ENCODE data around the gene NODAL.

NODAL gene

GRCh38 chr10:70475661-70476060, 34.2 kb upstream of the NODAL start:
- no peak for TF ChIP-seq CTCF (IDR thresholded peaks at IDR 0.05; ENCODE audit: extremely low read depth, missing control alignments)
- DNase-seq (ENCODE audit: low spot score) = no peak

GRCh38 chr10:70474780-70475179, 33.3 kb upstream of the NODAL start:
- DNase-seq (ENCODE audit: low spot score) = no peak
- no peak for TF ChIP-seq CTCF (IDR thresholded peaks at IDR 0.05; ENCODE audit: extremely low read depth, missing control alignments)

GRCh38 chr10:70472799-70473454, 31.4 kb upstream of the NODAL start:
- TF ChIP-seq CTCF (IDR thresholded peaks at IDR 0.05; ENCODE audit: extremely low read depth, missing control alignments) = no peak
- no peak for DNase-seq (ENCODE audit: low spot score)

- no peak for DNase-seq (ENCODE audit: low spot score)
- no peak for TF ChIP-seq CTCF (IDR thresholded peaks at IDR 0.05; ENCODE audit: extremely low read depth, missing control alignments)
Measured at GRCh38 chr10:70466951-70467350, 25.5 kb upstream of the NODAL start.

GRCh38 chr10:70465832-70466231, 24.4 kb upstream of the NODAL start:
- TF ChIP-seq CTCF (IDR thresholded peaks at IDR 0.05; ENCODE audit: extremely low read depth, missing control alignments) = no peak
- no peak for DNase-seq (ENCODE audit: low spot score)

GRCh38 chr10:70465278-70465677, 23.8 kb upstream of the NODAL start:
- no peak for TF ChIP-seq CTCF (IDR thresholded peaks at IDR 0.05; ENCODE audit: extremely low read depth, missing control alignments)
- no peak for DNase-seq (ENCODE audit: low spot score)

- no peak for DNase-seq (ENCODE audit: low spot score)
- TF ChIP-seq CTCF (IDR thresholded peaks at IDR 0.05; ENCODE audit: extremely low read depth, missing control alignments) = no peak
Measured at GRCh38 chr10:70462349-70462984, 21.0 kb upstream of the NODAL start.
